LHCN-M2 (cell line): ENCODE data around the gene PAPSS2. TPM values are rescaled to one million over a fixed set of nuclear protein-coding genes. Genes with fewer than 3 reads are reported as not detected.

Experiments used
- DNase-seq: peaks from one replicate; pipeline ENCODE4 v3.0.0-alpha.2; 2012; ENCODE audit warnings: low read depth
- total RNA-seq: library from RNA; depleted of rRNA; stranded (reverse); fragments of >200 nt; gene quantifications from 2 replicates; pipeline ENCODE4 v1.2.3, GENCODE V29; 2014

Gene PAPSS2
- total RNA-seq, 1 experiment from 2014 or later, result 34.5 TPM

GRCh38 chr10:87671139-87671815, 11.6 kb downstream of the PAPSS2 start:
- DNase-seq, result no peak

DNA sequence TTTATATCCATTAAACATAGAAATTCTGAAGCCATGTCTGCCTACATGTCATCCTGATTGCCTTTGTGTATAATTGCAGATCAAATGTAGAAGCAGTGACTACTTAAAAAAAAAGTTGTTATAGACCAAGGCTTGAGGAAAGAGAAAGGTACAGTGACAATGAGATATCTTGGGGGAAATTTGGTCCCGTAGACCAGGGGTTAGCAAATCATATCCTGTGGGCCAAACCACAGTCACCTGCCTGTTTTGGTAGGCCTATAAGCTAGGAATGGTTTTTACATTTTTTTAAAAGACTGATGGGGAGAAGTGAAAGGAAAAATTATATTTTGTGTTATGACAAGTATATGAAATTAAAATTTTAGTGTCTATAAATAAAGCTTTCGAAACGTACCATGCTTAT, 12.9 kb downstream of the PAPSS2 start:
- no peak for DNase-seq

- DNase-seq, result peak; percentile 22
Observed at GRCh38 chr10:87674943-87675342, 15.3 kb downstream of the PAPSS2 start.

DNA sequence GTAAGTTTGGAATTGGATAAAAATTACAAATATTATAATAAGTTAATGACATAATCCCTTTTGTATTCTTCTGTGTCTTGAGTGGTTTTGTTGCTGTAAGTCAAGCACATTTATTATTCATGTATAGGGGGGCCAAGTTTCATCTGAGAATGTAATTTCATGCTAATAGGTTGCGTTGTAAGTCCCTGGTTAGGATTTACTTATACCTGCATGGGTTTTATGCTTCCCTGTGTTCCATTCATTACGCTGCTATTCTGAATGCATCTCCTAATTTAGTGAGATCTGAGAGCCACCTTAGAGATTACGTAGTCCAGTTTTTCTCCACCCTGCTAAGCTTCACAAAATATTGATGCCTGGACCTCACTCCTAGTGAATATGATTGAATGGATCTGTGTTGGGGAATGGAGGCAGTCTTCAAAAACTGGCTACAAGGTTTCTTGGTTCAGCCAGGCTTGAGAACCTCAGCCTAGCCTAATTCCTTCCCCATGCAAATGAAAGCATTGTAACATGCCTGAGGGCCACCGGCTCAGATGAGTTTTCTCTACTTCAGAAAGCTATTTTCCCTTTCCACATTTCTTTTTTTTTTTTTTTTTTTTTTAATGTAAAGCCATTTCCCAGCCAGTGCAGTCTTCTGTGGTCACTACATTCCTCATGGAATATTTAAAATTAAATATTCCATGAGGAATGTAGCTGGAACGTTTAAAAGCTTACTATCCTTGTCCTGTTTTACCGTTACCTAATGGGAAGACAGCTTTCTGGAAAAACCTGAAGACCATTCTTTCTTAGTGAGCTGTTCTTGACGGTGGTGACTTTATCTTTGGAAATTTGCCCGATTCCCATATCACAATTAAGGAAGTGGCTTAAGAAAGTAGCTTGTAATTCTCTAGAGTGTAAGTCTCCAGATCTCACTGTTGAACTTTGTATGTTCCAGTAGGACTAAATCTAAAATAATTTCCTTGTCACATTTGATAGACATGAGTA, 16.0 kb downstream of the PAPSS2 start:
- peak; percentile 54 for DNase-seq

DNA sequence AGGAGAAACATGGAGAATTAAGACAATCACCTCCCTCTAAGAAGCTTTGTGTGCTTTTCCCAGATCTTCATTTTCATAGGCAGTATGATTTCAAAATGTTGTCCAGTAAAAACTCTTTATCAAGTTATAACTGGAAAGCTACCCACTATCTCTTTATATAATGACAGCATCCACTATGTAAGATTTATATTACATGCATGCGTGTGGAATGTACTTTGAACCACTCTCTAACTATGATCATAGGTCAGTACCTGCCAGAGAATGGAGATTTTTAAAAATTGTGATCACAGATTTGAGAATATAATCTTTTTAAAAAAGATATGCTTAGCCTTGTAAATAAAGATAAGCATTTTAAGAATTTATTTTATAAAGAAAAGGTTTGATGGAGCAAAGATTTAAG, 17.9 kb downstream of the PAPSS2 start:
- no peak for DNase-seq

DNA sequence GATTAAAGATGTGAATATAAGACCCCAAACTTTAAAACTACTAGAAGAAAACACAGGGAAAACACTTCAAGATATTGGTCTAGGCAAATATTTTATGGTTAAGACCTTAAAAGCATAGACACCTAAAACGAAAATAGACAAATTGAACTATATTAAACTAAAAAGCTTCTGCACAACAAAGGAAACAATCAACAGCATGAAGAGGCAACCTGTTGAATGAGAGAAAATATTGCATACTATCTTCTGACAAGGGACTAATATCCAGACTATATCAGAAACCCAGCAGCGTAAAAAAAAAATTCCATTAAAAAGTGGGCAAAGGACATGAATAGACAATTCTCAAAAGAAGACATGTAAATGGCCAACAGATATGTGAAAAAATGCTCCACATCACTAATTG, 18.6 kb downstream of the PAPSS2 start:
- no peak for DNase-seq

DNA sequence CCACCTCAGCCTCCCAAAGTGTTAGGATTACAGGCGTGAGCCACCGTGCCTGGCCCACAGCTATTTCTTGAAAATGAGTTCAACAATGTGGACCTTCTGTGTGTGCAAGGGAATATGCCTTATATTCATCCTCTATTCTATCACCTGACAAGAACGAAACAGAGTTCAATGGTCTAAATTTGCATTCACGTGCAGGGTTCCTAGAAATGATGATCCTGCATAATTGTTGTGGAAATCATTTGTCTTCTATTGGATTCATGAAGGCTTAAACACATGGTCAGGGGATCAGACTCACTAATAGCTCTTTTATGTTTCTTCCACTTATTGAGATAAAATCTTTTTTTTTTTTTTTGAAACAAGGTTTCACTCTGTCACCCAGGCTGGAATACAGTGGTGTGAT, 23.7 kb downstream of the PAPSS2 start:
- no peak for DNase-seq

DNA sequence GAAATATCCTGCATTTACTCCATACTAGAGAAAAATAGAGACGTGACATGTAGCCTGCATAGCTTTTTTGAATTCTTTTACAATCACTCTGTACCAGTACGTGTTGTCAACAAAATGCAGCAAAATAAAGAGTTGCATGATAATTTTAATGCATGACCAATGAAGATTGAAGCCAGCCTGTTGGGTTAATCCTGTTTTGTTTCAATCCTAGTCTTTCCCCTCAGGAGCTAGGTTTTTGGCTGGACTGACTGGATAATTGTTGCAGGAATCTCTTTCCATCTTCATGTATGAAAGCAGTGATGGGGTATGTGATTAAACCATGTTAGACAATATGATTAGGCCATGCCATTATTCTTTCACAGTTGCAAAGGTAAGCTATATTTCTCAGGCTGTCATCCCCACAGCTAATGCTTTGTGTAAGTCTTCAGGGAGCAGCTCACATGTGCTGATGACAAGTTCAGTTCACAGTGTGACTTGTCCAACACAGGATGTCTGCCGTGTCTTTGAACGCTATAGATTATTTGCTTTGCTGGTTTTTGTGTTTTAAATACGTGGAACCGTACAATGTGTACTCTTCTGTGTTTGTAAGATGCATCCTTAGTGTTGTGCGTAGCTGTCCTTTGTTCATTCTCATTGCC, 24.4 kb downstream of the PAPSS2 start:
- no peak for DNase-seq

DNA sequence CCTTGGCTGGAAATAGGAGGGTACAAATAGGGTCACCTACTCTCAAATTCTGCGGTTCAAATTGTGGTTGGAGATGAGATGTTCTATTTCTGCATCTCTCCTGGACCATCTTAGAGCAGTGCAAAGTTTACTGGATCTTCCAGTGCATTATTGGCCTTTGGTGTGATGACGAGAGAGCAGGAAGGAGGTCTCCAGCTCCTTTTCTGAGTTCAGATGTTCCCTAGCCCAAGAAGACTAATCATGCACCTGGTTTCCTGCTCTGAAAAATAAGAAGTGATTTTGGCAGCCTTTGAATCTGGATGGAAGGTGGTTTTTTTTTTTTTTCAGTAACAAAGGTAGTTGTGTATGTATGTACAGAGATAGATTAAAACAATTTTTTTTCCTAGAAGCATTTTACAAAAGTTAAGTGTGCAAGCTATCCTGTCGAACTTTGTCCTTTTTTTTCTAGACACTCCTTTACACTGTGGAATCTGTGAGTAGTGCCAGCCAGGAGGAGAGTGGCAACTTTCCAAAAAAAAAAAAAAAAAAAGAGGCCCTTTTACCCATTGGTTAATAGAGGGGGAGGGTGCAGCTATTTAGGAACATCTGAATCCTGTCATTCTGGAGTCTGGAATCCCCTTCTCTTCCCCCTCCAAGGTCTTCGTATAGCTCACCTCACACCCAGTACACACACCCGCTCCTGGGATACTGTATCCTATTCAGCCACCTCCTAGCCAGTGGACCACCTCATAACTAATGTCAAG, 26.3 kb downstream of the PAPSS2 start:
- no peak for DNase-seq

DNA sequence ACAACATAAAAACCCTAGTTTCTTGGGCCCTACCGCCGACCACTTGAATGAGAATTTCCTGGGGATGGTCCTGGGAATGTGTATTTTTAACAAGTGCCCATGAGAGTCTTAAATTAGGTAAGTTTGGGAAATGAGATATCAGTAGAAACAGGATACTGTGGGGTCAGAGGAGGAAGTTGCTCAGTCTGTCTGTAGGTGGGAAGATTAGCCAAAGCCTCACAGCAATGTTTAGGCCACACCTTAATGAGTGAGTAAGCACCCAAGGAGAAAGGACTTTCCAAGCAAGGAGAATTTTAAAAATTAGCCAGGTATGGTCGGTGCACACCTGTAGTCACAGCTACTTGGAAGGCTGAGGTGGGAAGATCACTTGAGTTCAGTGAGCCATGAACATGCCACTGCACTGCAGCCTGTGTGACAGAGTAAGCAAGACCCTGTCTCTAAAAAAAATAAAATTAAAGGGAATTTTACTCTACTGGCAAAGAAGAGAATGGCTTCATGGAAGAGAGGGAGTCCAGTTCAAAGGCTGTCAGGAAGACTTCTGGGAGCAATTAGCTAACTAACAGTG, 31.9 kb downstream of the PAPSS2 start:
- DNase-seq, result no peak

- no peak for DNase-seq
Observed at GRCh38 chr10:87692956-87693484, 33.3 kb downstream of the PAPSS2 start.

DNA sequence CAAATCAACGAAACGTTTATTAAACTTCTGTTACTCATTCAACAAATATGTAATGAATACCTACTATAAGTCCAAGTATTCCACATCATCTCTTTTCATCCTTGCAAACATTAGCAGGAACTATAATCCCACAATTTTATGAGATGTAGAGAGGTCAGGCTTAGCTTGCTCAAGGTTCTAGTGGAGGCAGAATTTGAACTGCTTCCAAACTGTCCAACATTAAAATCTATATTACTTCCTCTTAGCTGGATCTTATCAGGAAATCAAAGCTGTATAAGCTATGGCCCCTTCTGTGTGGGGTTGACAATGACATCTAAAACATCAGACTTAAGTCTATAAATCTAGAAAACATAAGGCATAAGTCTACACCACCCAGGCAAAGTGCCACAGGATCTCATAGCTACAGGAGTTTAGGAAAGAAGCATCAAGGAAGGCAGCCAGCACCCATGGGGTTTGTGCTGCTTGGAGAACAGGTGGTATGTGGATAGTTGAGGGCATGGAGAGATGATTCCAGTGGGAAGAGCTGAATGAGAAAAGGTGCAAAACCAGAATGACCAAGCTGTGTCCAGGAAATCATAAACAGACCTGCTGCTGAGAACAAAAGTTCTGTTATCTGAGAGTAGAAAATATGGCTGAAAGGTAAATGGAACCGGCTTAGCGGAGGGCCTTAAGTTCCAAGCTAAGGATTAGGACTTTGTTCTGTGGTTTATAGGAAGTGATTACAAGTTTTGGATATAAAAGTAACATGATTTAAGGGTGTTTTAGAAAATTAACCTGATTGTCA, 34.5 kb downstream of the PAPSS2 start:
- no peak for DNase-seq

DNA sequence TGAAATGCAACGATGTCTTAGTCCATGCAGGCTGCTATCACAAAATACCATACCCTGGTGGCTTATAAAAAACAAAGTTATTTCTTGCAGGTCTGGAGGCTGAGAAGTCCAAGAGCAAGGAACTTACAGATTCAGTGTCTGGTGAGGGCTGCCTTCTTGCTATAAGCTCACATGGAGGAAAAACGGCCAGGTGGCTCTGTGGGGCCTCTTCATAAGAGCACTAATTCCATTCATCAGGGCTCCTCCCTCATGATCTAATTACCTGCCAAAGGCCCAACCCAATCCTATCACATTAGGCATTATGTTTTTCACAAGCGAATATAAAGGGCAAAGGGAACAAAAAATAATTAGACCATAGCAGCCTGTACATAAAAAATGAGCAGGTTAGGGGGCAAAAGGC, 35.4 kb downstream of the PAPSS2 start:
- DNase-seq, result no peak

DNA sequence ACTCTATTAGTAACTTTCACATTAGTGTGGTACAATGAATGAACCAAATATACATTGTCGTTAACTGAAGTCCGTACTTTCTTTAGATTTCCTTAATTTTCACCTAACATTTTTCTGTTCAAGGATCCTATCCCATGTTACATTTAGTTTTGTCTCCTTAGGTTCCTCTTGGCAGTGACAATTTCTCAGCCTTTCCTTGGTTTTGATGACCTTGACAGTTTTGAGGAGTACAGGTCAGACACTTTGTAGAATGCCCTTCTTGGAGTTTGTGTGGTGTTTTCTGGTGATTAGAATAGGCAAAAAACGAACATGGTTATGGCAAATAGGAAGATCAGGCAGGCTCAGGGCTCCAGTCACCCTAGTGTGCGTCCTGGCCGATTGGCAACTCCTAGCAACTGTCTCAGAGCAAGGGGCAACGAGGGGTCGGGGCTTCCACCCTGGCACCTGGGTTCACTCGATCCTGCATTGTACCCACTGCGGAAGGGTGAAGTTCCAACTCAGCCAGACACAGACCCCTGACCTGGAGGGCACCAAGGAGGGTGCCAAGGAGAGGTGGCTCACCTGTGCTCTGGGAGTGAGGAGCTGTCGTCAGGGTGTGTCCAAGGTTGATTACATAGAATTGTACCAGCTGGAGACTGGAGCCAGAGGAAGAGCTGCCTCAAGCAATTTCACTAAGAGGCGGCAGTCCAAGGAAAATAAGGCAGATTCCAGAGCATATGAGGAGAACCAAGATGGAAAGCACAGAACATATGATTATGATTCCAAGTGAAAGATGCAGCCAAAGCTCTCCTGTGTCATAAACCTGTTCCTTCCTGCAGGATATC, 37.5 kb downstream of the PAPSS2 start:
- DNase-seq, result no peak

GRCh38 chr10:87700031-87700796, 40.5 kb downstream of the PAPSS2 start:
- DNase-seq, result peak; percentile 59

DNA sequence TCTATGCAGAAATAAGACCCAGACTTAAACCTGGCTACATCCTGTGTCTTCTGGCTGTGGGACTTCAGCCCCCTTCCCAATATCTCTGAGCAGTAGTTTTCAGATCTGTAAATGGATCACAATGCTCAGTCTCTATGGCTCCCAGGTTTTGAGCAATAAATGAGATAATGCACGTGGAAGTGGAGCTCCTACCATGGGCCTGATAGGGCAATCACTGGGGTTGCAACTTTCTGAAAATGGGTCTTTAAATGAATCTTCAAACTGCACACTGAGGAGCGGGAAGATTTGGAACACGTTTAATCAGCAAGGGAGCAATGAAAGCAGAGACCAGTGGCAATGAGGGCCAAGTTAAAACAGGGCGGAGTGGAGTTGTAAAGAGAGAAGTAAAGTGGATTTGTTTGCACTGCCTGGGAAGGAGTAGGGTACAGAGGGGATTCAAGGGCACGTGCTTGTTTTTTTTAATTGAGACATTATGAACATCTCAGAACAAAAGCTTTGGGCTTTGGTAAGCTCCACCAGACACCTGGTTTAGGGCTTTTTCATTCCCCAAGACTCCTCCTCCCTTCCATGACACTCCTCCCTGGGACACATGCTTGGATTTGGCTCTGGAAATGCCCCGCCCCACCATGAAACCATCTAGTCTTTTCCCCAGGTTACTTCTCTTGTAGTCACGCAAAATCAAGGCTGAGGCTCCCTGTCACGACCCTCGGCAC, 42.7 kb downstream of the PAPSS2 start:
- DNase-seq, result no peak

- no peak for DNase-seq
Observed at GRCh38 chr10:87702973-87703294, 43.3 kb downstream of the PAPSS2 start.

DNA sequence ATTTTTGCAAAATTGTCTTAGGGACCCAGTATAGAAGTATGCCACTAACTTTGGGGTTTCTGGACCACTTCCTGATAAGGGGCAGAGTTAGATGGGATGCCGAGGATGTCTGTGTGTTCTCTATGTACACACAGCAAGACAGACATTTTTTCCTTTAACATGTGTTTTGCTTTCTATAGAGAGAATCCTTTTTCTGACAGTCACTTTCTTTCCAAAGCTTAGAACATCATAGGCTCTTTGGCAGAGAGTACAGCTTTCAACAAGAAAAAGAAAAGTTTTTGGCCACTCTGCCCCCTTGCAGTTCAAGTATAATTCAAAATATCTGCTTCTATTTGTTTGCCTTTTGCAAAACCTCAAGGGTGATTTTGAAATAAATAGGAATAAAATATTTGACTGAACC, 44.1 kb downstream of the PAPSS2 start:
- DNase-seq, result no peak
